ENCODE measurements around the gene ELK4. TPM values are rescaled to one million over a fixed set of nuclear protein-coding genes. Genes with fewer than 3 reads are reported as not detected.

Gene ELK4
- total and polyA plus RNA-seq, 2 of the 8 experiments (the other 6 are each of a cell fraction or from before 2014, with no cell fraction given), result 2.9 to 26.3 TPM

DNA sequence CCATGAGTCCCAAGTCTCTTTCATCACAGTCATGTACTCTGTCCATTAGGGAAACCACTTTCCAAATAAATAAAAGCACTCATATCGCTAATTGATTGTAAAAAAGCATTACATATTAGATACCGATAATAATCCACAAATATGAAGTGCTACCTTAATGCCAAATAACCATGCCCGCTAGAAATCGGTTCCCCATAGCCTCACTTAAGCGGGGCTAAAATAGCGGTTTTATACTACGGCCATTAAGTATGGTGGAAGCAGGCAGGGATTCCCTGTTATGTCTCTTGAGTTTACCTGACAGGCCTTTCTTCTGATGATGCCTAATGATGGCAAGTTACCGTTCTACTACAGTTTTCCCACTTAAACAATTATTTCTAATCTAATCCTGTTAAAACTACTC lies 3.9 kb downstream of the ELK4 start:
- no peak overlapping the region for H4K8ac ChIP-seq (ENCODE audit: extremely low read depth, insufficient read depth, low read length)
- H4K20me1 ChIP-seq (replicated peaks in 1 of 2; ENCODE audit: control insufficient read depth in 1 of 2, insufficient read depth in 2 of 2, low read length in 2 of 2), result peaks cover 4 to 11% of the 10 kb centered on the region in 2 experiments
- H2BK12ac ChIP-seq (ENCODE audit: low read depth, low read length), result no peak overlapping the region
- no peak overlapping the region for H4K5ac ChIP-seq (ENCODE audit: insufficient read length, low read depth, low read length)
- H3K9me3 ChIP-seq (ENCODE audit: insufficient read depth in 2 of 2, low read depth in 1 of 2, low read length in 1 of 2), result no peaks in the 10 kb centered on the region
- 90% methylated on average over 8 of the region's 8 CpGs; no CpG with 5 or more reads in 1 of the 2 experiments for WGBS, 2 experiments (ENCODE audit: extremely low coverage in 1 of 2, insufficient coverage in 1 of 2, insufficient read length in 1 of 2, insufficient replicate concordance in 2 of 2, low coverage in 1 of 2, low lambda C conversion rate in 2 of 2, missing lambda C conversion rate in 1 of 2)
- no peak overlapping the region for H3K18ac ChIP-seq (ENCODE audit: extremely low read depth, low read length)
- no peak overlapping the region for H3K9ac ChIP-seq (replicated peaks in 1 of 4; ENCODE audit: extremely low read depth in 1 of 4, low read depth in 3 of 4, low read length in 3 of 4)
- H3K27me3 ChIP-seq (replicated peaks in 1 of 4; ENCODE audit: control insufficient read depth in 3 of 4, extremely low read depth in 1 of 4, insufficient read depth in 3 of 4, low read length in 3 of 4), result no peaks in the 10 kb centered on the region
- H2AK5ac ChIP-seq (ENCODE audit: low read depth, low read length), result no peak overlapping the region
- H3K79me1 ChIP-seq (ENCODE audit: low read depth, low read length), result peaks cover 3% of the 10 kb centered on the region; the same call in 1 of the 2 replicates
- H3K79me2 ChIP-seq (ENCODE audit: control insufficient read depth in 1 of 2, insufficient read depth in 2 of 2, low read length in 2 of 2), result peaks cover 12 to 71% of the 10 kb centered on the region in 2 experiments
- no peak for FAIRE-seq
- H3K23ac ChIP-seq (ENCODE audit: insufficient read length), result no peak overlapping the region
- no peak overlapping the region for H3K14ac ChIP-seq (ENCODE audit: insufficient read length)
- H3K36me3 ChIP-seq (ENCODE audit: control insufficient read depth in 2 of 4, insufficient read depth in 4 of 4, low read length in 3 of 4), result peaks cover 3 to 8% (median 6%) of the 10 kb centered on the region in 4 experiments; a peak in 6 of 8 replicates
- H2AFZ ChIP-seq (ENCODE audit: low read length), result no peak overlapping the region
- H3K27ac ChIP-seq (ENCODE audit: low read depth, low read length), result no peak overlapping the region
- H3K4ac ChIP-seq (replicated peaks; ENCODE audit: insufficient read length, low read depth, low read length), result no peak overlapping the region
- no peak overlapping the region for H3K4me3 ChIP-seq (ENCODE audit: extremely low read depth in 1 of 4, insufficient read depth in 2 of 4, low read depth in 3 of 4, low read length in 4 of 4)
- no peak overlapping the region for H2BK20ac ChIP-seq (ENCODE audit: low read length)
- no peak overlapping the region for H3K4me2 ChIP-seq (ENCODE audit: insufficient read depth in 1 of 2, low read depth in 2 of 2, low read length in 2 of 2)
- DNase-seq (ENCODE audit: low read depth in 1 of 2, low spot score in 2 of 2), result no peak
- H3K4me1 ChIP-seq (replicated peaks in 1 of 4; ENCODE audit: control insufficient read depth in 3 of 4, insufficient read depth in 4 of 4, low read length in 3 of 4), result no peaks in the 10 kb centered on the region; a peak in 2 of 7 replicates
- CTCF ChIA-PET (ENCODE audit: partially characterized antibody), result interaction anchor here (0.6 to 19.2 kb wide), 4 partner anchors 30 to 91 kb away, joined by 3 to 282 read pairs (median 8); a partner anchor contains a TSS
- POLR2A ChIA-PET (ENCODE audit: partially characterized antibody), result interaction anchor here (0.9 to 1.6 kb wide), 2 partner anchors 84 to 116 kb away, joined by 3 read pairs; no protein-coding TSS in a partner anchor
- H3K56ac ChIP-seq (replicated peaks; ENCODE audit: insufficient read length, low read depth, low read length), result no peak overlapping the region
- peaks cover 3% of the 10 kb centered on the region; the same call in 1 of the 2 replicates for H3K23me2 ChIP-seq (ENCODE audit: low read depth, low read length)
- H4K91ac ChIP-seq (replicated peaks; ENCODE audit: insufficient read length, low read length), result no peak overlapping the region
- H2BK120ac ChIP-seq (replicated peaks; ENCODE audit: low read depth, low read length), result no peak overlapping the region
- H2BK15ac ChIP-seq (ENCODE audit: low read length), result no peak overlapping the region
- H2BK5ac ChIP-seq (ENCODE audit: low read depth, low read length), result no peak overlapping the region
- TF ChIP-seq, protein P1, sequence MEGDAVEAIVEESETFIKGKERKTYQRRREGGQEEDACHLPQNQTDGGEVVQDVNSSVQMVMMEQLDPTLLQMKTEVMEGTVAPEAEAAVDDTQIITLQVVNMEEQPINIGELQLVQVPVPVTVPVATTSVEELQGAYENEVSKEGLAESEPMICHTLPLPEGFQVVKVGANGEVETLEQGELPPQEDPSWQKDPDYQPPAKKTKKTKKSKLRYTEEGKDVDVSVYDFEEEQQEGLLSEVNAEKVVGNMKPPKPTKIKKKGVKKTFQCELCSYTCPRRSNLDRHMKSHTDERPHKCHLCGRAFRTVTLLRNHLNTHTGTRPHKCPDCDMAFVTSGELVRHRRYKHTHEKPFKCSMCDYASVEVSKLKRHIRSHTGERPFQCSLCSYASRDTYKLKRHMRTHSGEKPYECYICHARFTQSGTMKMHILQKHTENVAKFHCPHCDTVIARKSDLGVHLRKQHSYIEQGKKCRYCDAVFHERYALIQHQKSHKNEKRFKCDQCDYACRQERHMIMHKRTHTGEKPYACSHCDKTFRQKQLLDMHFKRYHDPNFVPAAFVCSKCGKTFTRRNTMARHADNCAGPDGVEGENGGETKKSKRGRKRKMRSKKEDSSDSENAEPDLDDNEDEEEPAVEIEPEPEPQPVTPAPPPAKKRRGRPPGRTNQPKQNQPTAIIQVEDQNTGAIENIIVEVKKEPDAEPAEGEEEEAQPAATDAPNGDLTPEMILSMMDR (IDR thresholded peaks at IDR 0.05; ENCODE audit: control extremely low read depth in 1 of 3, insufficient read depth in 1 of 3, low read depth in 1 of 3, low read length in 3 of 3), result no peak
- TF ChIP-seq EP300 (IDR thresholded peaks at IDR 0.05; ENCODE audit: borderline replicate concordance in 1 of 2, low read depth in 2 of 2, low read length in 2 of 2), result no peak
- TF ChIP-seq, protein P2, sequence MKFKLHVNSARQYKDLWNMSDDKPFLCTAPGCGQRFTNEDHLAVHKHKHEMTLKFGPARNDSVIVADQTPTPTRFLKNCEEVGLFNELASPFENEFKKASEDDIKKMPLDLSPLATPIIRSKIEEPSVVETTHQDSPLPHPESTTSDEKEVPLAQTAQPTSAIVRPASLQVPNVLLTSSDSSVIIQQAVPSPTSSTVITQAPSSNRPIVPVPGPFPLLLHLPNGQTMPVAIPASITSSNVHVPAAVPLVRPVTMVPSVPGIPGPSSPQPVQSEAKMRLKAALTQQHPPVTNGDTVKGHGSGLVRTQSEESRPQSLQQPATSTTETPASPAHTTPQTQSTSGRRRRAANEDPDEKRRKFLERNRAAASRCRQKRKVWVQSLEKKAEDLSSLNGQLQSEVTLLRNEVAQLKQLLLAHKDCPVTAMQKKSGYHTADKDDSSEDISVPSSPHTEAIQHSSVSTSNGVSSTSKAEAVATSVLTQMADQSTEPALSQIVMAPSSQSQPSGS (IDR thresholded peaks at IDR 0.05; ENCODE audit: low read length), result no peak
- no peak for TF ChIP-seq CEBPB (IDR thresholded peaks at IDR 0.05; ENCODE audit: low read depth, low read length)
- TF ChIP-seq EGR1 (IDR thresholded peaks at IDR 0.05; ENCODE audit: borderline replicate concordance, low read depth, low read length), result no peak
- no peak for TF ChIP-seq CHD2 (IDR thresholded peaks at IDR 0.05; ENCODE audit: low read length)
- no peak for TF ChIP-seq KDM1A (IDR thresholded peaks at IDR 0.05; ENCODE audit: borderline replicate concordance, low read length)
- no peak for TF ChIP-seq BCL11A (IDR thresholded peaks at IDR 0.05; ENCODE audit: low read depth in 2 of 2, low read length in 2 of 2)
